Calu3 (cell line): ENCODE results near the gene HOXB4. TPM values are rescaled to one million over a fixed set of nuclear protein-coding genes. Genes with fewer than 3 reads are reported as not detected.

Source experiments
- BruUV-seq: library from RNA; stranded (reverse); fragments of 400-500 nt; replicated peaks from 2 replicates; lab custom pipeline; 2021; lab: Mats Ljungman, UMichigan
- CTCF ChIA-PET: fragments of 300-600 bp; sonication (Branson Sonifier 250); formaldehyde crosslinking; loops from one replicate; lab custom pipeline; 2022; ENCODE audit warnings: antibody characterized with exemption; lab: Charles Lee
- DNase-seq: peaks from one replicate; pipeline ENCODE4 v3.0.0; 2022
- H3K27ac Mint-ChIP-seq: one replicate; pipeline ENCODE4 v1.8.0; 2022; ENCODE audit warnings: mixed read lengths; ENCODE audit not compliant: unreplicated experiment
- H3K27me3 Mint-ChIP-seq: one replicate; pipeline ENCODE4 v1.8.0; 2022; ENCODE audit warnings: mixed read lengths; ENCODE audit not compliant: unreplicated experiment
- H3K36me3 Mint-ChIP-seq: one replicate; pipeline ENCODE4 v1.8.0; 2022; ENCODE audit warnings: mild to moderate bottlenecking, moderate library complexity, mixed read lengths; ENCODE audit not compliant: insufficient read depth, unreplicated experiment
- H3K4me1 Mint-ChIP-seq: one replicate; pipeline ENCODE4 v1.8.0; 2022; ENCODE audit warnings: mild to moderate bottlenecking, low read depth, mixed read lengths; ENCODE audit not compliant: unreplicated experiment
- H3K4me3 Mint-ChIP-seq: one replicate; pipeline ENCODE4 v1.8.0; 2022; ENCODE audit warnings: mild to moderate bottlenecking, low read depth, moderate library complexity, mixed read lengths; ENCODE audit not compliant: unreplicated experiment
- H3K9me3 Mint-ChIP-seq: one replicate; pipeline ENCODE4 v1.8.0; 2022; ENCODE audit warnings: low read depth, mixed read lengths; ENCODE audit not compliant: unreplicated experiment
- CTCF ChIP-seq: fragments of 200-600 bp; IDR thresholded peaks from one replicate; pipeline ENCODE4 v1.8.0; 2022; ENCODE audit warnings: antibody characterized with exemption; ENCODE audit not compliant: unreplicated experiment
- intact Hi-C: fragments of 100-400 bp; cut with micrococcal nuclease; formaldehyde crosslinking; loops from one replicate; pipeline ENCODE4 v1.10.0; 2022; ENCODE audit not compliant: unreplicated experiment
- total RNA-seq: library from RNA; stranded (reverse); gene quantifications from 2 replicates; pipeline ENCODE4 v1.2.3, GENCODE V29; 2022

The HOXB4 gene
- total RNA-seq, 1 experiment from 2014 or later: 28.0 TPM

GRCh38 chr17:48625495-48626244 lies 47.5 kb upstream of the HOXB4 start:
- Mint-ChIP-seq H3K9me3 (no peaks in the 10 kb centered on the region), H3K27ac (peak overlapping the region; percentile 91), H3K36me3 (peaks cover 83% of the 10 kb centered on the region), H3K4me1 (peaks cover 46% of the 10 kb centered on the region), H3K27me3 (peaks cover 56% of the 10 kb centered on the region), H3K4me3 (peak overlapping the region; percentile 88)
- no peak for TF ChIP-seq CTCF
- intact Hi-C loops: no loop called here
- CTCF ChIA-PET: interaction anchor here (0.8 to 1.5 kb wide), 7 partner anchors 12 to 360 kb away, joined by 3 to 8 read pairs (median 4); no protein-coding TSS in a partner anchor
- DNase-seq: peak; percentile 84
- BruUV-seq: no TSS peak

- CTCF ChIA-PET: interaction anchor here (0.9 to 1.5 kb wide), 5 partner anchors 11 to 364 kb away, joined by 3 to 5 read pairs (median 4); no protein-coding TSS in a partner anchor
- H3K4me3 Mint-ChIP-seq: peak overlapping the region; percentile 88
- DNase-seq: peak; percentile 64
- H3K27me3 Mint-ChIP-seq: peaks cover 65% of the 10 kb centered on the region
- TF ChIP-seq CTCF: peak; percentile 11
- intact Hi-C loops: no loop called here
- H3K27ac Mint-ChIP-seq: peak overlapping the region; percentile 91
- BruUV-seq: TSS peak; percentile 10
- H3K36me3 Mint-ChIP-seq: peaks cover 82% of the 10 kb centered on the region
- H3K4me1 Mint-ChIP-seq: peaks cover 51% of the 10 kb centered on the region
- no peaks in the 10 kb centered on the region for H3K9me3 Mint-ChIP-seq
These were observed 46.7 kb upstream of the HOXB4 start for GRCh38 chr17:48624544-48625494.

- CTCF ChIA-PET: interaction anchor here (0.9 to 1.0 kb wide), 3 partner anchors 47 to 363 kb away, joined by 3 to 4 read pairs (median 3); no protein-coding TSS in a partner anchor
- Mint-ChIP-seq H3K27ac (peak overlapping the region; percentile 76), H3K36me3 (peaks cover 86% of the 10 kb centered on the region), H3K27me3 (peaks cover 72% of the 10 kb centered on the region), H3K4me3 (peak overlapping the region; percentile 88), H3K4me1 (peaks cover 58% of the 10 kb centered on the region), H3K9me3 (no peaks in the 10 kb centered on the region)
- intact Hi-C loops: no loop called here
- no peak for DNase-seq
- no TSS peak for BruUV-seq
- TF ChIP-seq CTCF: no peak
These were observed 46.0 kb upstream of the HOXB4 start for GRCh38 chr17:48624118-48624517.

GRCh38 chr17:48623583-48623982 lies 45.4 kb upstream of the HOXB4 start:
- intact Hi-C loops: no loop called here
- no peaks in the 10 kb centered on the region for H3K9me3 Mint-ChIP-seq
- H3K27ac Mint-ChIP-seq: peak overlapping the region; percentile 76
- no peak for TF ChIP-seq CTCF
- H3K36me3 Mint-ChIP-seq: peaks cover 91% of the 10 kb centered on the region
- peaks cover 63% of the 10 kb centered on the region for H3K4me1 Mint-ChIP-seq
- CTCF ChIA-PET: interaction anchor here (0.9 to 1.0 kb wide), 2 partner anchors 48 to 362 kb away, joined by 3 read pairs; no protein-coding TSS in a partner anchor
- no TSS peak for BruUV-seq
- peaks cover 77% of the 10 kb centered on the region for H3K27me3 Mint-ChIP-seq
- peak overlapping the region; percentile 88 for H3K4me3 Mint-ChIP-seq
- no peak for DNase-seq
